Bronchial epithelial cell (primary cell): ENCODE results near the gene SMCP. TPM values are rescaled to one million over a fixed set of nuclear protein-coding genes. Genes with fewer than 3 reads are reported as not detected.

Experiments used
- DNase-seq: peaks from one replicate; pipeline ENCODE4 v3.0.0-alpha.2; 2010; ENCODE audit warnings: low read depth
- FAIRE-seq: peaks from 2 replicates; lab custom pipeline; 2011; peaks lifted over from hg19 to GRCh38; lab: Jason Lieb, UNC
- H3K27me3 ChIP-seq: 2 replicates; pipeline ENCODE4 v1.5.1; 2011; ENCODE audit warnings: low read length; ENCODE audit not compliant: control insufficient read depth, insufficient read depth
- H3K36me3 ChIP-seq: 2 replicates; pipeline ENCODE4 v1.5.1; 2011; ENCODE audit warnings: low read length; ENCODE audit not compliant: control insufficient read depth, insufficient read depth
- H3K4me3 ChIP-seq: 2 replicates; pipeline ENCODE4 v1.5.1; 2011; ENCODE audit warnings: mild to moderate bottlenecking, low read depth, low read length, control low read depth
- CTCF ChIP-seq: IDR thresholded peaks from 2 replicates; pipeline ENCODE4 v1.5.1; 2011; ENCODE audit warnings: mild to moderate bottlenecking, moderate library complexity, low read length, control low read depth, inconsistent platforms; ENCODE audit not compliant: insufficient read depth, severe bottlenecking
- total RNA-seq: library from RNA; depleted of rRNA; stranded (reverse); fragments of >200 nt; gene quantifications from 2 replicates; pipeline ENCODE4 v1.2.1, GENCODE V29; 2014

Gene SMCP
- total RNA-seq, 1 donor from 2014 or later, result not detected

- TF ChIP-seq CTCF, result no peak
- DNase-seq (peak; percentile 92), FAIRE-seq (peak; percentile 92)
- peaks cover 5% of the 10 kb centered on the region for H3K27me3 ChIP-seq
- H3K36me3 ChIP-seq, result no peaks in the 10 kb centered on the region
- no peak within 1 kb of the TSS for H3K4me3 ChIP-seq
Observed at GRCh38 chr1:152907686-152908601, 29.8 kb downstream of the SMCP start, which contains the start of gene IVL. Gene IVL (plus strand): TSS chr1:152908546. CDS start chr1:152909798, 1,252 bp downstream.

- DNase-seq (no peak), FAIRE-seq (no peak)
- Histone ChIP-seq H3K27me3 (peaks cover 5% of the 10 kb centered on the region), H3K4me3 (no peak overlapping the region), H3K36me3 (no peaks in the 10 kb centered on the region)
- TF ChIP-seq CTCF, result no peak
Observed at GRCh38 chr1:152909206-152909605, 31.1 kb downstream of the SMCP start.

GRCh38 chr1:152912471-152912870 is 34.3 kb downstream of the SMCP start:
- no peak for DNase-seq
- FAIRE-seq, result no peak
- TF ChIP-seq CTCF, result no peak
- Histone ChIP-seq H3K4me3 (no peak overlapping the region), H3K36me3 (no peaks in the 10 kb centered on the region), H3K27me3 (peaks cover 5% of the 10 kb centered on the region)

GRCh38 chr1:152912900-152913299 is 34.8 kb downstream of the SMCP start:
- Histone ChIP-seq H3K4me3 (no peak overlapping the region), H3K27me3 (peaks cover 5% of the 10 kb centered on the region), H3K36me3 (no peaks in the 10 kb centered on the region)
- peak; percentile 69 for DNase-seq
- TF ChIP-seq CTCF, result no peak
- FAIRE-seq, result peak; percentile 47

- Histone ChIP-seq H3K27me3 (no peaks in the 10 kb centered on the region), H3K4me3 (no peak overlapping the region), H3K36me3 (no peaks in the 10 kb centered on the region)
- no peak for FAIRE-seq
- peak; percentile 54 for DNase-seq
- TF ChIP-seq CTCF, result peak; percentile 64
Observed at GRCh38 chr1:152917794-152918193, 39.7 kb downstream of the SMCP start.
